Thyroid gland (tissue), 4 donors: ENCODE data around the gene CTIF. TPM values are rescaled to one million over a fixed set of nuclear protein-coding genes. Genes with fewer than 3 reads are reported as not detected.

Experiments
- DNase-seq, 2 donors: peaks; one replicate each; pipeline ENCODE4 v3.0.0-alpha.2; 2019
- H3K27ac ChIP-seq, 3 donors: fragments of 200-600 bp; sonication (generic); 1 replicate in 2 of 3; 2 replicates in 1 of 3; pipeline ENCODE4 v1.5.1; 2016 to 2019; ENCODE audit warnings: mild to moderate bottlenecking in 1 of 3, moderate library complexity in 1 of 3
- H3K27me3 ChIP-seq: fragments of 200-600 bp; sonication (generic); one replicate; pipeline ENCODE4 v1.5.1; 2019
- H3K36me3 ChIP-seq, 2 donors: fragments of 200-600 bp; sonication (generic); one replicate each; pipeline ENCODE4 v1.5.1; 2016 to 2019
- H3K4me1 ChIP-seq, 2 donors: fragments of 200-600 bp; sonication (generic); one replicate each; pipeline ENCODE4 v1.5.1; 2017 to 2019
- H3K4me3 ChIP-seq, 3 donors: fragments of 200-600 bp; sonication (generic); replicated peaks in 1 of 3; 1 replicate in 2 of 3; 2 replicates in 1 of 3; pipeline ENCODE4 v1.5.1; 2016; ENCODE audit warnings: mild to moderate bottlenecking in 1 of 3
- H3K9me3 ChIP-seq: fragments of 200-600 bp; sonication (generic); one replicate; pipeline ENCODE4 v1.5.1; 2017
- POLR2A ChIP-seq, 2 donors: fragments of 450-650 bp; IDR thresholded peaks; one replicate each; pipeline ENCODE4 v1.6.1; 2017; ENCODE audit warnings: antibody characterized with exemption in 2 of 2, mild to moderate bottlenecking in 2 of 2, moderate library complexity in 1 of 2
- WGBS, 2 donors: methylation state at CpG; one replicate each; pipeline ENCODE4 v1.1.5; 2017; 5-methylcytosine and 5-hydroxymethylcytosine counted together
- intact Hi-C: fragments of 100-400 bp; cut with DNase I; formaldehyde crosslinking; loops from one replicate; pipeline ENCODE4 v1.15.1; 2023
- total RNA-seq, 4 donors: library from RNA; depleted of rRNA; stranded (reverse); fragments of >200 nt; gene quantifications; one replicate each; pipeline ENCODE4 v1.2.3, GENCODE V29; 2016
- TF ChIP-seq, protein P1 (sequence below), 6 experiments: fragments of 200-600 bp in 3 of 6; fragments of 450-650 bp in 3 of 6; sonication (generic) in 3 of 6; IDR thresholded peaks; one replicate each; pipeline ENCODE4 v1.5.1; 2016 to 2019; ENCODE audit warnings: antibody characterized with exemption in 6 of 6, mild to moderate bottlenecking in 2 of 6, inconsistent platforms in 1 of 6, moderate library complexity in 1 of 6

Gene CTIF
- total RNA-seq, 4 donors from 2014 or later, result 18.7 to 29.8 (median 23.6) TPM

DNA sequence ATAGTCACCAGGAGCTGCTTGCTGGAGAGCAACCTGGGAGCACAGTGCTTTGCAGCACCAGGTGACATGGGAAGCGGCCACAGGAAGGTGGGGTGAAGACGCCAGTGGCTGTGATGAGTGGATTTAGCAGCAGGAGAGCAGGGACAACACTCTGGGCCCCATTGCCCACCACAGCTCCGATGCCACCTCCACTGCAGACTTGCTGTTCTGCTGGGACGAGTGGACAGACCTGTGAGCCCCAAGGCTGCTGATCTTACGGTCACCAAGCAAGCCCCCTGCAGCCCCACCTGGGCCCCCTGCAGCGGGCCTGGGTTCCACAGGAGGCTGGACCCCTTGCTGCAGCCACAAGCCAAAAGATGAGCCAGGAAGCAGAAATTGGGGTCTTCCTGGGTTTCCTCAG lies 73.7 kb downstream of the CTIF start:
- H3K27ac ChIP-seq, result no peak overlapping the region
- H3K36me3 ChIP-seq, result no peaks in the 10 kb centered on the region
- DNase-seq, result no peak
- 100% methylated on average over 4 to 6 of the region's 6 CpGs for WGBS, 2 donors
- TF ChIP-seq POLR2A (IDR thresholded peaks at IDR 0.05), result no peak
- TF ChIP-seq, protein P1, sequence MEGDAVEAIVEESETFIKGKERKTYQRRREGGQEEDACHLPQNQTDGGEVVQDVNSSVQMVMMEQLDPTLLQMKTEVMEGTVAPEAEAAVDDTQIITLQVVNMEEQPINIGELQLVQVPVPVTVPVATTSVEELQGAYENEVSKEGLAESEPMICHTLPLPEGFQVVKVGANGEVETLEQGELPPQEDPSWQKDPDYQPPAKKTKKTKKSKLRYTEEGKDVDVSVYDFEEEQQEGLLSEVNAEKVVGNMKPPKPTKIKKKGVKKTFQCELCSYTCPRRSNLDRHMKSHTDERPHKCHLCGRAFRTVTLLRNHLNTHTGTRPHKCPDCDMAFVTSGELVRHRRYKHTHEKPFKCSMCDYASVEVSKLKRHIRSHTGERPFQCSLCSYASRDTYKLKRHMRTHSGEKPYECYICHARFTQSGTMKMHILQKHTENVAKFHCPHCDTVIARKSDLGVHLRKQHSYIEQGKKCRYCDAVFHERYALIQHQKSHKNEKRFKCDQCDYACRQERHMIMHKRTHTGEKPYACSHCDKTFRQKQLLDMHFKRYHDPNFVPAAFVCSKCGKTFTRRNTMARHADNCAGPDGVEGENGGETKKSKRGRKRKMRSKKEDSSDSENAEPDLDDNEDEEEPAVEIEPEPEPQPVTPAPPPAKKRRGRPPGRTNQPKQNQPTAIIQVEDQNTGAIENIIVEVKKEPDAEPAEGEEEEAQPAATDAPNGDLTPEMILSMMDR (IDR thresholded peaks at IDR 0.05), result no peak
- no peaks in the 10 kb centered on the region for H3K27me3 ChIP-seq
- H3K4me3 ChIP-seq, result no peak overlapping the region
- intact Hi-C loops, result no loop called here
- no peaks in the 10 kb centered on the region for H3K9me3 ChIP-seq
- H3K4me1 ChIP-seq, result peaks cover 3 to 16% of the 10 kb centered on the region in 2 donors

DNA sequence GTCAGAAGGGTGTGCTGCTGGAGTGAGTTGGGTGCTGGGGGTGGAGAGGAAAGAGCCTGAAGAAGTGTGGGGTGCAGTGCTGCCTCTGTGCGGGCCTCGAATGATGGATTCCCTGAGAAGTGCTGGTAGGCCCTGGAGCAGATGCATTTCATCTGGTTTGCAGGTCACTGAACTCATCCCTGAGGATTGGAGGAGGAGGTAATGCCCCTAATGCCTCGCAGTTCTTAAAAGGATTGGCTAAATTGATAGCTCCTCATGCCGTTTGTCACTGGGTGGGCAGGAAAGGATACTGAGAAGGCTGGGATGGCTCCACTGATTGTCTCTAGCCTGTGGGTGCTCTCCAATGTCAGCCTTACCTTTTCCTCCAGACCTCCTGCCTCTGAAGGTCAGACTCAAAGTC lies 74.1 kb downstream of the CTIF start:
- intact Hi-C loops, result no loop called here
- Histone ChIP-seq H3K36me3 (no peaks in the 10 kb centered on the region), H3K9me3 (no peaks in the 10 kb centered on the region), H3K27me3 (no peaks in the 10 kb centered on the region), H3K4me3 (no peak overlapping the region), H3K4me1 (peaks cover 3 to 16% of the 10 kb centered on the region in 2 donors), H3K27ac (no peak overlapping the region)
- 68 to 89% methylated on average over 4 of the region's 4 CpGs for WGBS, 2 donors
- DNase-seq, result no peak
- TF ChIP-seq, protein P1 (IDR thresholded peaks at IDR 0.05), result no peak
- no peak for TF ChIP-seq POLR2A (IDR thresholded peaks at IDR 0.05)

DNA sequence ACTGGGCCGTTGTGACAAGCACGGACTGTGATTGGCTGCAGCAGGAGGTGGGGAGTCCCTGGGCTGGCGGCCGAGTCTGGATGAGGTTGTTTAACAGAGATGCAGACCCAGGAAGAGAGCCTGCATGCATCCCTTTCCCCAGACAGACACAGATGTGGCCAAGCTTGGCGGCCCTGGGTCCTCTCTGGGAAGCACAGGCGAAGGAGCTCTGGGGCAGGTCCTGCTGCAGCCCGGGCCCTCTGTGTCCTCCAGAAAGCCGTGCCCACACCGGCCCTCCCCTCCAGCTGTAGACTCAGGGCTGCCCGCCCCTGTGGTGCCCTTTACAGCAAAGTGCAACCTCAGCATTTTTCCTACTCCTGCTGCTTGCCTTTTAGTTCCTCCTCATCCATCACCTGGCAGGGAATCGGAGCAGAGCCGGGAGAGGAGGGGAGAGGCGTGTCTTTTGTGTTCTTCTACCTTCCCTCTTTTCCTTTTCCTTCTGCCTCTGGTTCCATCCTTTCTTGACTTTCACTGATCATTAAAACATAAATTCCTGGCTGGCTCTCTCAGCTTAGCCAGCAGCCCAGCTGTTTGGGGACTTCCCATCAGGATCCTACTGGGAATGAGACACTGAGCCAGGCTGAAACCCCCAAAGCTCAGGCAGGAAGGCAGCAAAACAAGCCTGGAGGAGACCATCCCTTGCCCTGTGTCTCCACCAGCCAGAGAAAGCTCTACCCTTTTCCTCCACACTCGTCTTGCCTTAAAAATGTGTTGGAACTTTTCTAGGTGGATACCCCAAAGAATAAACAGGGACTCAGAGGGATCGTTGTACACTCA lies 75.0 kb downstream of the CTIF start:
- H3K27me3 ChIP-seq, result no peaks in the 10 kb centered on the region
- no peak overlapping the region for H3K4me3 ChIP-seq
- no peak for TF ChIP-seq POLR2A (IDR thresholded peaks at IDR 0.05)
- TF ChIP-seq, protein P1 (IDR thresholded peaks at IDR 0.05), result no peak
- no peaks in the 10 kb centered on the region for H3K36me3 ChIP-seq
- DNase-seq, result peak; percentile 19 to 26
- H3K4me1 ChIP-seq, result peaks cover 3 to 10% of the 10 kb centered on the region in 2 donors
- H3K9me3 ChIP-seq, result no peaks in the 10 kb centered on the region
- H3K27ac ChIP-seq, result no peak overlapping the region
- 52 to 58% methylated on average over 14 to 15 of the region's 15 CpGs for WGBS, 2 donors
- intact Hi-C loops, result no loop called here

DNA sequence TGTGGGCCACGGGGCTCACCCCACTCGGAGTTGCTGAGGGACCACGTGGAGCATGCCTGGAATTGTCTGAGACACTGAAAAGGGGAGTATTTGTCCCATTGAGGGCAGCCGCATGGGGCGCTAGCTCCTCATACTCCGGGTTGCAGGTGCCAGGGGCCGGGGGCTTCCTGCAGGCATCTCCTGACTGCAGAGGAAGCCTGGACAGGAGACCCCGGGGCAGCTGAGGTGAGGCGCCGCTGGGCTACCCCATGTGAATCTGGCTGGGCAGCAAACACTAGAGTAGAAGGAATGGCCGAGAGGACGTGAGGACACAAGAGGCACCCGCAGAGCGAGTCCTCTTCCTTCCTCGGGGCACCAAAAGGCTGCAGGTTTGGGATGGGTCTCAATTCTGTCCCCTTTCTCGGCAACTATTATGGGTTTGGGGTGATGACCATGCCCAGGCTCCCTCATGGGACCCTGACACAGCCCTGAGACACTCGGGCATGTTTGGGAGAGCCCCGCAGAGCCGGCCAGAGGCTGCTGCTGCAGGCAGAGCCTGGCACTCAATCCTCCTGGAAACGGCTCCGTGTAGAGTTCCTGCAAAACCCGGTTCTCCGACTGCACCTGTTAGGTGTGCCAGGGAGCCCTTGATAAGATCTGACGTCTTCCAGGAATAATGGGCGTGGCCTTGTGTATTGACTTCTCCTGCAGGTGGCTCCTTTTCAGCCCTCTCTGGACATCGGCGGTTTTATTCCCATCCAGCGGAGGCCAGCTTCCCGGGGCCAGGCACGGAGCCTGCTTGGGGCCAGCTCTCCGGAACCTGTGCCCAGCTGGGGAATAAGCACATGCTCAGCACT lies 77.0 kb downstream of the CTIF start:
- Histone ChIP-seq H3K4me1 (peaks cover 3 to 9% of the 10 kb centered on the region in 2 donors), H3K4me3 (no peak overlapping the region), H3K9me3 (no peaks in the 10 kb centered on the region), H3K27me3 (no peaks in the 10 kb centered on the region), H3K27ac (no peak overlapping the region), H3K36me3 (peaks cover 0 to 2% of the 10 kb centered on the region in 2 donors)
- intact Hi-C loops, result no loop called here
- TF ChIP-seq POLR2A (IDR thresholded peaks at IDR 0.05), result no peak
- TF ChIP-seq, protein P1 (IDR thresholded peaks at IDR 0.05), result no peak
- no peak for DNase-seq
- 86 to 90% methylated on average over 22 to 27 of the region's 31 CpGs for WGBS, 2 donors
